Activated naive CD8-positive, alpha-beta T cell treated with anti-CD3 and anti-CD28 coated beads, Interleukin-2, amount 50 U/mL, for 24 hours (primary cell): Measurements from ENCODE around the gene NACC1.

Experiments used
- ATAC-seq: fragments of 150-1000 bp; cut with Tn5 transposase; one replicate; pipeline ENCODE4 v1.10.0; 2021
- DNase-seq: peaks from one replicate; pipeline ENCODE4 v3.0.0; 2021
- H3K27ac Mint-ChIP-seq: one replicate; pipeline ENCODE4 v1.8.0; 2021; ENCODE audit warnings: mild to moderate bottlenecking, mixed read lengths
- H3K27me3 Mint-ChIP-seq: one replicate; pipeline ENCODE4 v1.8.0; 2021; ENCODE audit warnings: mixed read lengths
- H3K36me3 Mint-ChIP-seq: one replicate; pipeline ENCODE4 v1.8.0; 2021; ENCODE audit warnings: low read depth, mixed read lengths
- H3K4me1 Mint-ChIP-seq: one replicate; pipeline ENCODE4 v1.8.0; 2021; ENCODE audit warnings: mixed read lengths
- H3K4me3 Mint-ChIP-seq: one replicate; pipeline ENCODE4 v1.8.0; 2021; ENCODE audit warnings: mild to moderate bottlenecking, moderate library complexity, mixed read lengths
- H3K9me3 Mint-ChIP-seq: one replicate; pipeline ENCODE4 v1.8.0; 2021; ENCODE audit warnings: mixed read lengths

NACC1 gene

DNA sequence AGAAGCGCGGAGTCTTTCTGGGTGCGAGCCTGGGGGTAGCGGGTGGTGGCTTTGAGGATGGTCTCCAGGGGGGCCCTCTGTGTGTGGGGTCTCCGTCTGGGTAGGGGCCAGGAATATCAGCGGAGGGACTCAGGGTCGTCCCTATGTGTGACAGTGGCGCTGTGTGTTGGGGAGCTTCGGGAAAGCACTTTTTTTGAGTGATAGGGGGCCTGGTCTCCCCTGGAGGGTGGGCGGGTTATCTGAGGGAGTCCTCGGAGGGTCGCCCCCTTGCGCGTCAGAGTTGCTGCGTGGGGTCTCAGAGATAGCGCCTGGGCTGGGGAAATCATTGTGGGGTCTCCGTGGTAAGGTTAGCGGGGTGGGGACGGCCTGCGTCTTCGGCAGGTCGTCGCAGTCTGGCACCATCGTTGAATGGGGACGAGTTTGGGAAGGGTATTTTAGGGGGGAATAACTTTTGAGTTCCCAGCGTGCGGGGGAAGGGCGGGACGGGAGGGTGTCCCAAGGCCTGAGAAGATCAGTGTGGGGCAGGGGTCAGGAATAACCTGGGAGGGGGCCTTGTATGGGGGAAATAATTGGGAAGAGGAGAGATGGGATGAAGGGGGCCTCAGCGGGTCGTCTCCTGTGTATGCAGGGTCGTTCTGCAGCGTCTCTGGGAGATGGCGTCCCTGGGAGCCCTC lies 33.0 kb downstream of the NACC1 start:
- peak; percentile 3 for ATAC-seq
- peaks cover 40% of the 10 kb centered on the region for H3K4me1 Mint-ChIP-seq

DNA sequence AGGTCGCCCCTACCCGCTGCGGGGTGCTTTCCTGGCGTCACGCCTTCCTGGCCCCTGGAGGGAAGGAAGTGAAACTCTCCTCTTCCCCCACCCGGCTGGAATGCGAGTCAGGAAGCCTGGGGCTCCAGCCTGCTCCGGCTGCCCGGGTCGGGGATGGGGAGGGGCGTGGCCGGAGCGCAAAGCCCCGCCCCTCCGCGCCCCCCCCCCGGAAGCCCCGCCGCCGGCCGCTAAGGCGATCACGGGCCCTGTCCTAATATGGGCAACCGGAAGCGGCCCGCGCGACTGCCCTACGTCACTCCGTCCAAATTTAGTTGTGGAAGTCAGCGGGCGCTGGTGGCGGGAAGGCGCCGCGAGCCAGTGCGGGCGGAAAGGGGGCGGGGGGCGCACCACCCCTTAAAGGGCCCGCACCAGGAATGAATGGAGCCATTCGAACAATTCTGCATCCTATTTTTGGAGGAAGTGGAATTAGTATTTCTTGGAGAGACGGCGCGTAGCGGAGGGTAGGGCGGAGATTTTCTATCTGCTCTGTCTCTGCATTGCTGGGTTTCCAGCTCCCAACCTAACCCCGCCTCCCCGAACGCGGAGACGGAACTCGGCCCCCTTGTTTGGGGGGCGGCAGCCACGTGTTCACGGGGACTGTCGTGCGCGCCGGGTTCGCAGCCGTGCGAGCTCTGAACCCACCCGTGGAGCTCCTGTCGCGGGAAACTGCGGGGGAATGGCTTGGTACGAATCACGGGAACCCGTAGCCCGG lies 33.7 kb downstream of the NACC1 start:
- peak; percentile 96 for DNase-seq
- H3K27ac Mint-ChIP-seq = peak overlapping the region; percentile 98
- peak; percentile 56 for ATAC-seq
- H3K4me1 Mint-ChIP-seq = peaks cover 47% of the 10 kb centered on the region
- peaks cover 27% of the 10 kb centered on the region for H3K36me3 Mint-ChIP-seq
- H3K4me3 Mint-ChIP-seq = peak overlapping the region; percentile 94
- peaks cover 3% of the 10 kb centered on the region for H3K27me3 Mint-ChIP-seq
- H3K9me3 Mint-ChIP-seq = no peaks in the 10 kb centered on the region

More for the DNA sequence above, 33.0 kb downstream of the NACC1 start:
- DNase-seq = peak; percentile 45
- Mint-ChIP-seq H3K9me3 (no peaks in the 10 kb centered on the region), H3K27ac (peak overlapping the region; percentile 91), H3K36me3 (peaks cover 27% of the 10 kb centered on the region), H3K27me3 (peaks cover 3% of the 10 kb centered on the region), H3K4me3 (peak overlapping the region; percentile 94)

DNA sequence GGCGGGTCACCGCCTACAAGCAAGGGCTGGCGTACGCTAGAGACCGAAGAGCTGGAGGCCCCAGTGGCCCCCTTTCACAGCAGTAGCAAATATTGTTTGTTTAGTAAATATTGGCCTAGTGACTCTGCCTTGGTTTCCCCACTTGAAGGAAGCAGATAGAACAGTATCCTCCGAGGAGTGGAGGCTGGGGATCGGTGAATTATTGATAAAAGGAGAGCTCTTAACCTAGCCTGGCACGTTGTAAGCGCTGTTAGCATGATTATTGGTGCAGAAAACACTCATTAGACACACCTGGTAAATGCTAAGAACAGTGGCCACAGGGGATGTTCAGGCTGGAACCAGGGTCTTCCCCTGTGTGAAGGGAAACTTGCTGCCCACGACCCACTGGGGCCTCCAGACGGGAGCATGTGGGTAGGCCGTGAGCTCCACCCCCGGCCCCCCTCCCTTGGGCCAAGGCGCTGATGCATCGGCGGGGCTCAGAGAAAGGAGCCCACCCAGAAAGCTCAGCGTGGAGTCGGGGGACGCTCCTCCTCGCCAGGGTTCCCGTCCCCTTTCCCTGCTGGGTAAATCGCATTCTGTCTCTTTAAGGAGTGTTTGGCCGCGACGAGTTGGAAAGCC lies 34.4 kb downstream of the NACC1 start:
- peak overlapping the region; percentile 94 for H3K4me3 Mint-ChIP-seq
- H3K27me3 Mint-ChIP-seq = peaks cover 3% of the 10 kb centered on the region
- no peaks in the 10 kb centered on the region for H3K9me3 Mint-ChIP-seq
- H3K36me3 Mint-ChIP-seq = peaks cover 24% of the 10 kb centered on the region
- H3K27ac Mint-ChIP-seq = peak overlapping the region; percentile 98
- DNase-seq (no peak), ATAC-seq (peak; percentile 8)
- peaks cover 48% of the 10 kb centered on the region for H3K4me1 Mint-ChIP-seq

DNA sequence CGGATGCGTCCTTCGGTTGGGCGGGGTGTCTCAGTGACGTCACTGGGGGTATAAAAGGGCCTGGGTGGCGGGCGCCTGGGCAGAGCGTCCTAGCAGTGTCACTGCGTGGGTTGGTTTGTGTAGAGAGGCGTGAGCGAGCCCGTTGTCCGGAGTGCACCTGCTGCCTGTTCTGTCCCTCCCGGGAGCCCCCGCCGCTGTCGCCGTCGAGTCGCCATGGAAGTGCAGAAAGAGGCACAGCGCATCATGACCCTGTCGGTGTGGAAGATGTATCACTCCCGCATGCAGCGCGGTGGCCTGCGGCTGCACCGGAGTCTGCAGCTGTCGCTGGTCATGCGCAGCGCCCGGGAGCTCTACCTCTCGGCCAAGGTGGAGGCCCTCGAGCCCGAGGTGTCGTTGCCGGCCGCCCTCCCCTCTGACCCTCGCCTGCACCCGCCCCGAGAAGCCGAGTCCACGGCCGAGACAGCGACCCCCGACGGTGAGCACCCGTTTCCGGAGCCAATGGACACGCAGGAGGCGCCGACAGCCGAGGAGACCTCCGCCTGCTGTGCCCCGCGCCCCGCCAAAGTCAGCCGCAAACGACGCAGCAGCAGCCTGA lies 35.0 kb downstream of the NACC1 start:
- H3K4me3 Mint-ChIP-seq = peak overlapping the region; percentile 94
- no peaks in the 10 kb centered on the region for H3K9me3 Mint-ChIP-seq
- H3K4me1 Mint-ChIP-seq = peaks cover 53% of the 10 kb centered on the region
- H3K27ac Mint-ChIP-seq = peak overlapping the region; percentile 98
- peak; percentile 12 for ATAC-seq
- DNase-seq = peak; percentile 99
- H3K36me3 Mint-ChIP-seq = peaks cover 24% of the 10 kb centered on the region
- peaks cover 3% of the 10 kb centered on the region for H3K27me3 Mint-ChIP-seq

DNA sequence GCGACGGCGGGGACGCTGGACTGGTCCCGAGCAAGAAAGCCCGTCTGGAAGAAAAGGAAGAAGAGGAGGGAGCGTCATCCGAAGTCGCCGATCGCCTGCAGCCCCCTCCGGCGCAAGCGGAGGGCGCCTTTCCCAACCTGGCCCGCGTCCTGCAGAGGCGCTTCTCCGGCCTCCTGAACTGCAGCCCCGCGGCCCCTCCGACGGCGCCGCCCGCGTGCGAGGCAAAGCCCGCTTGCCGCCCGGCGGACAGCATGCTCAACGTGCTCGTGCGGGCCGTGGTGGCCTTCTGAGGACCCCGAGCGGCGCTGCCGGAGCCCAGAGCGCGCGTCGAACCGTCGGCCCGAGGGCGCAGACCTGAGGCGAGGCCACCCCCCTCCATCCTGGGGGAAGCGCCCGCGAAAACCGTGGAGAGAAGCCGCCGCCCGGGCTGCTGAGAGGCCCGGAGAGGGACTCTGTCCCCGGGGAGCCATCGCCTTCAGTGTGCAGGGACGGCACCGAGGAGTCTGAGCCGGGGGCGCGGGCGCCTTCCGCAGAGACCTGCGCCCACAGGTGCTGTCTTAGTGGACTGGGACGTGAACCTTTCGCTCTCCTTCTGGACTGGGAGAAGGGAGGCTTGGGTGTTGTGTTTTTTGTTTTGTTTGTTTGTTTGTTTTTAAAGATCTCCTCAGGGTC lies 35.6 kb downstream of the NACC1 start:
- peaks cover 55% of the 10 kb centered on the region for H3K4me1 Mint-ChIP-seq
- no peak for ATAC-seq

DNA sequence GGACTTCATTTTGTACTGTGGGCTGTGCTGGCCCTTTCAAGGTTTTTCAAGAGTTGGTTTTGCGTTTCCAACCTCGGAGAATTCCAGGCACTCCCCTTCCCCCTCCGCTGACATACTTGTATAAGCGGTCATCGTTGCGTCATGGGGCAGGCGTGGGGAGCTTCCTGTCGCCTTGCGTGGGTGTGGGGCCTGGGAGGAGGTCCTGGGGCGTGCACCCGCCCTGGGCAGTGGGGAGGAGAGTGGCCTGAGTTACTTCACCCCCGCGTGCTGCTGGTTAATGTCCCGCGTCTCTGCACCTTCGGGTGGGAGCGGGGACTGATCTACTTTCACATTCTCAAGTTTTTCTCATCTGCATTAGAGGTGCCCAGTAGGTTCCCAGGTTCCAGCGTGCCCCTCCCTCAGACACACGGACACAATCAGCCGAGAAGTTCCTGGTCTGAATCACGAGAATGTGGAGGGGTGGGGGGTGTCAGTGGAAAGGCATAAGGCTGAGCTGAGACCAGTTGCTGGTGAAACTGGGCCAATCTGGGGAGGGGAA lies 36.2 kb downstream of the NACC1 start:
- DNase-seq = peak; percentile 78
- Mint-ChIP-seq H3K9me3 (no peaks in the 10 kb centered on the region), H3K4me1 (peaks cover 51% of the 10 kb centered on the region), H3K36me3 (peaks cover 22% of the 10 kb centered on the region), H3K27ac (peak overlapping the region; percentile 98), H3K4me3 (peak overlapping the region; percentile 94), H3K27me3 (peaks cover 3% of the 10 kb centered on the region)
- ATAC-seq = no peak

More for the DNA sequence above, 35.6 kb downstream of the NACC1 start:
- peak overlapping the region; percentile 94 for H3K4me3 Mint-ChIP-seq
- DNase-seq = peak; percentile 44
- H3K9me3 Mint-ChIP-seq = no peaks in the 10 kb centered on the region
- peaks cover 22% of the 10 kb centered on the region for H3K36me3 Mint-ChIP-seq
- peak overlapping the region; percentile 98 for H3K27ac Mint-ChIP-seq
- peaks cover 3% of the 10 kb centered on the region for H3K27me3 Mint-ChIP-seq

DNA sequence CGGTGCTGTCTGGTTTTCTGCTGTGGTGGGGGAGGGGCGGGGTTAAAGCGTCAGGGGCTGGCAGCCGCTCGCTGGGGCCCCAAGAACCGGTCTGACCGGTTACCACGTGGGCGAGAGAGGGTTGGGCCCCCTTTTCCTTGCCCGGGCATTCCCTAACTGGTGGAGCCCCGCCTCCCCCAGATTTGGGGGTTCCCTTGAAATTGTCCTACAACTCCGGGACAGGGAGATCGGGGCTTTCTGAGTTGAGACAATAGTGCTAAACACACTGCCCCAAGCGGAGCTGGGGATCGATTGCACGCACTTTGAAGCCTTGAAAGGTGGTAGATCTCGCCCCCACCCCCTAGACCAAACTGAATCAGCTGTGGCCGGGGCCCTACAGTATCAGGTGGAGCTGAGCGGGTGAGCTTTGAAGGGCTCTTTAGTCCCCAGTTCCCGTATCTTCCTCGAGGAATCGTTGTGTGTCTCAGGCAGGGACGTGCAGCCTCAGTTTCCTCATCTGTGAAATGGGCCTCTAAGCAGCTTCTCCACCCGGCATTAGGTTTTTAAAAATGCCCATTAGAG lies 36.9 kb downstream of the NACC1 start:
- Mint-ChIP-seq H3K4me1 (peaks cover 52% of the 10 kb centered on the region), H3K27ac (peak overlapping the region; percentile 98), H3K27me3 (peaks cover 3% of the 10 kb centered on the region), H3K4me3 (peak overlapping the region; percentile 94), H3K9me3 (no peaks in the 10 kb centered on the region), H3K36me3 (peaks cover 22% of the 10 kb centered on the region)
- ATAC-seq (peak; percentile 30), DNase-seq (peak; percentile 85)

DNA sequence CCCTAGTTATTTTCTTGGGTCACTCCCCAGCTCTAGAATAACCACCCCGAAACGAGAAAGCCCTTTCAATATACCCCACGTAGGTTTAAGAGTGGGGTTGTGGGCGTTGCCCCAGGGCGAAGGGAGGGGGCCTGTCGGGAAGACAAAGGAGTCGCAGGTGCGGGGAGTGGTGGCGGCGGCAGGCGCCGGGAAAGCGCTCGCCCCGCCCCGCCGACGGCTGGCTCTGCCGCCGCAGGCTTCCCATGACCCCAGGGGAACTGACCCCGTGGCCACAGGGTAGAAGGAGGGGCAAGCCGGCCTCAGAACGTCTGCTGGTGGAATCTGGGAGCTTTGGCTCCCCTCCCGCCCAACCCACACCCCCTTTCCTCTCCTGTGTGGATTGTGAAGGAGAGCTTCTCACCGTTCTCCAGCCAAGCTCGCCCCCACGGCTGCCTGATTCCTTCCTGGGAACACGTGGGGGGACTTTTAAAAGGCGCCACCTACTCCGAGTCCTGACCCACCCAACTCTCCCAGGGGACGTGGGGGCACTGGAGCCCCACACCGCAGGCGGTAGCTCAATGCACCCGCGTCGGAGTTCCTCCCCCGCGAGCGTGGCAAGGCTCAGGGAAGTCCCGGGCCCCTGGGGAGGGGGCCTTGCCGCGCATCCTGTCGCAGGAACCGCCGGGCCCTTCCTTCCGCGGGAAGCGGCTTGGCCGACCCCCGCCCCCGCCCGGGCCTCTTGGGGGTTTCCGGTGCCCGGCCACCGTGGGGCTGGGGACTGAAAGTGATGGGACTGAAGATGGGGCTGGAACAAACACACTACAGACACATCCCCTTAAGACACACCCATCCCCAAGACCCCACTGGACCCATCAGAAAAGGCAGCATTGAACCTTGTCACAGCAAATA lies 37.7 kb downstream of the NACC1 start:
- peaks cover 22% of the 10 kb centered on the region for H3K36me3 Mint-ChIP-seq
- ATAC-seq = peak; percentile 6

DNA sequence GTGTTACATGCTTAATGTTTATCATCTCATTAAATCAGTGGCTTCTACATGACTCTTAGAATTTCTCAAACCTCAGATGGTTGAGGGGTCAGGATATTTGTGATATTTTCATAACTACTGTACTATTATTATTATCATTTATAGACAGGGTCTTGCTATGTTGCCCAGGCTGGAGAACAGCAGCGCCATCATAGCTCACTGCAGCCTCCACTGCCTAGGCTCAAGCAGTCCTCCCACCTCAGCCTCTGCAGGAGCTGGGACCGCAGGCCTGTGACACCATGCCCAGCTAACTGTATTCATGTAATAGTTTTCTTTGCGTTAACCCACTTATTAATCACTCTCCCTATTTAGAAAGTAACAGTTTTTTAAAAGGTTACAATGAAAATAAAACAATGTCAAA lies 41.6 kb downstream of the NACC1 start:
- DNase-seq = no peak
- Mint-ChIP-seq H3K9me3 (no peaks in the 10 kb centered on the region), H3K4me3 (no peak overlapping the region), H3K4me1 (peaks cover 80% of the 10 kb centered on the region), H3K27ac (no peak overlapping the region), H3K27me3 (no peaks in the 10 kb centered on the region), H3K36me3 (peaks cover 5% of the 10 kb centered on the region)
- ATAC-seq = no peak

More for the DNA sequence above, 37.7 kb downstream of the NACC1 start:
- no peaks in the 10 kb centered on the region for H3K9me3 Mint-ChIP-seq
- peaks cover 3% of the 10 kb centered on the region for H3K27me3 Mint-ChIP-seq
- H3K4me3 Mint-ChIP-seq = peak overlapping the region; percentile 94
- peak overlapping the region; percentile 98 for H3K27ac Mint-ChIP-seq
- H3K4me1 Mint-ChIP-seq = peaks cover 58% of the 10 kb centered on the region
- peak; percentile 86 for DNase-seq

DNA sequence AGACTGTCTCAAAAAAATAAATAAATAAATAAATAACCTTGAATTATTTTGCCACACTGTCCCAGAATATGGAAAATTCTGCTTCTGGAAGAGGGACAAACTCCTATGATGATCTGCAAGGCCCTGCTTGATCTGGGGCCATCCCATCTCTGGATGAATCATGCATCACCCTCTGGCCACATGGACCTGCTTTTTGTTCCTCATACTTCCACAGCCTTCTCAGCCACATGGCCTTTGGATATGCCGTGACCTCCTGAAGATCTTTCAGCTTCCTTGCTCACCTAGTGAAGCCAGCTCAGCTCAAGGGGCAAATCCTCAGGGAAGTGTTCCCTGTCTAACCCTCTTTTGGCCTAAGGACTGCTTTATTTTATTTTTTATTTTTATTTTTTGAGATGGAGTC lies 42.5 kb downstream of the NACC1 start:
- no peak for DNase-seq
- no peaks in the 10 kb centered on the region for H3K36me3 Mint-ChIP-seq

DNA sequence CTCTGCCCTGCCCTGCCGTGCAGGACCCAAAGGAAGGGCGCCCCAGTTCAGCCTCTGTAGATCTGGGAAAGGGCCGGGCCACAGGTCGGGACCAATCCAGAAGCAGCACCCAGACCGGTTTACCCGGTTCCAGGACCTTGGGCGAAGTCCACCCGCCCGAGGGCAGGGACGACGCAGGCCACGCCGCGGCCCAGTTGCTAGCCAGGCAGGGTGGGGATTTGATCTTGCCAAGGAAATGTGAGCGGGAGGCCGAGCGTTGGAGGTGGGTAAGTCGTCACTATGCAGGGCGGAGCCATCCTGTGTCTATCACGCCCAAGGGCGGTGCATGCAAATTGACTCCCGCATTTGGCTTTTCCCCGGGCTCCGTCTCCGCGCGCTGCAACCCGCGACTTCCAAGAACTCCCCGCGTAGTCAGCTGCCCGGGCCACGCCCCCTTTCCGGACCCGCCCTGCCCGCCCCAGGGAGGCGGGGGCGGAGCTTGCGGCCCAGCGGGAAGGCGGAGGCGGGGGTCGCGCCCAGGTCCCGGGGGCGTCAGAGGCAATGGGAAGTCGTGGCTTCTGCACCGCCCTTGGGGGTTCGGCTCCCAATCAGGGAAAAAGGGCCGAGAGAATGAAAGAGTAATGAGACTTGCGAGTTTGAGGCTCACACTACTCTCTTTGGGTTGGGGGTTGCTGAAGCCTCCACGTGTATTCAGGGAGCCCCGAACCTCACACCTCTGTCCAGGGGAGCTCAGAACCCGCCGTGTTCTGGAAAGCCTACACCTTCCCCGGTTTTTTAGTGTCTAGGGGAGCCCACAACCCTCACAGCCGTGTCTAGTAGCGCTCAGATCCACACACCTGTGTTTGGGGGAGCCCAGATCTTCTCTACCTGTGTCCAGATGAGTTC lies 44.9 kb downstream of the NACC1 start:
- Mint-ChIP-seq H3K9me3 (no peaks in the 10 kb centered on the region), H3K27me3 (no peaks in the 10 kb centered on the region), H3K4me3 (peak overlapping the region; percentile 79), H3K27ac (peak overlapping the region; percentile 87), H3K4me1 (peaks cover 81% of the 10 kb centered on the region), H3K36me3 (no peaks in the 10 kb centered on the region)
- DNase-seq = peak; percentile 93
- ATAC-seq = peak; percentile 61

More for the DNA sequence above, 42.5 kb downstream of the NACC1 start:
- H3K9me3 Mint-ChIP-seq = no peaks in the 10 kb centered on the region
- H3K4me1 Mint-ChIP-seq = peaks cover 81% of the 10 kb centered on the region
- no peak overlapping the region for H3K4me3 Mint-ChIP-seq
- ATAC-seq = no peak
- H3K27ac Mint-ChIP-seq = peak overlapping the region; percentile 74
- no peaks in the 10 kb centered on the region for H3K27me3 Mint-ChIP-seq
